Activated naive CD4-positive, alpha-beta T cell (primary cell): ENCODE results near the gene TSPAN2.

Source experiments
- DNase-seq, 4 experiments: peaks; one replicate each; lab custom pipeline; 2025; lab: John Stamatoyannopoulos, UW

TSPAN2 gene

DNA sequence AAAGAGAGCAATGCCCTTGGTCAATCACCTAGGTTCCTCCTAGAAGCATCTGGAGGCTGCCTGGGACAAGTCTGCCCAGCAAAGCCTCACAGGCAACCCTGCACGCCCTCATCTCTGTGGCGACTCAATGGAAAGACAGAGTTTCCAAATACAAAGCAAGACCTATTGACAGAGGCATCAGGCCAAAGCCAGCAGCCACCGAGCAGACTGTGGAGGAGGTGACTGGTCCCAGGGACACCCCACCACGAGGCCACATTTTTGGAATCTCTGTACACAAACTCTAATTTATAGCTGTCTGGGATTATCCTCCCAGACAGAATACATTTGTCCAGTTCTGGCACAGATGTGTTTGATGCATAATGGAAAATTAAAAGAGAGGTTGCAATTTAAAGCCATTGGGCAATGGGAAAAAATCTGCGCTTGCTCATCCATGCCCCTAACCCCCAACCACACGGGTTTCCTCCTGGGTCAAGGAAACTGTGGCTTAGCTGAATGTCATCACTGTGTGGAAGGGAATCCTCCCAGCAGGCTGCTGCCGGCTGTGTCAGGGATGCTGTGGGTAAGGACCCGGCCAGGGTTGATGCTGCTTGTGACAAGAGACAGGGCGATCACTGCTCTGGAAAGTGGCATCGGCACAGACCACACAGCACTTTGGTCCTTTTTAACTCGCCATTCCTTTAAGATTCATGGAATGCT, 14.3 kb downstream of the TSPAN2 start:
- no peak for DNase-seq

DNA sequence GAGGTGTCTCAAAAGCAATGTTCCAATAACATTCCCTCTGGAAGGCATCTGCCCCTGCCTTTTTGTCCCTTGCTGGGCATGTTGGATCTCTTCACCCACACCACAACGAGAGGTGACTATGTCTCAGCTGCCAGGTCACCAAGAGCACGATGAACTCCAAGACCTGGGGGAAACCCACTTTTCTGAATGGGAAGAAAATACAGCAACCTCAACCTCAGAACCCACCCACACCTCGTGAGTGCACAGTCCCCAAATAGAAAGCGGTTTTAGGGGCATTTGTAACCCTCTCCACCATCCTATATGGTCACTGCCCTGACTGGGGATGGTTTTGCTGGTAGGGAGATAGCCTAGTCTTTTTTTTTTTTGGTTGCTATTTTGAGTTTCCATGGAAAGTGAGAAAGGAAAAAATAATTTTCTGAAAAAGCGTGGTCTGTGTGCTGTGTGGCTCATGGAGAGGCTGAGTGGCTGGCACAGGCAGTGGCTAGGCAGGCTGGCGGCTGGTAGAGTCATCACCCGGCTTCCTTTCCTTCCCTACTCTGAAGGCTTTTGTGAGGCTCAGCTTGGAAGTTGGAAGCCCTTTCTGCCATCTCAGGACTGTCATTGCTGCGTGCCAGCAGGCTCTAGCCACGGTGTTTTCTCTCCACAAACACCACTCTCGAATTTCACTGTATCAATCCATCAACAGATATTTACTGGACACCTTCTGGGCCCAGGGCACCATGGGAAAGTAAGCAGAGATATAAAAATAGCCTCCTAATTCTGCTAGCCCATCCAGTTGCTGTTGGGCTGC, 15.8 kb downstream of the TSPAN2 start:
- DNase-seq = no peak

DNA sequence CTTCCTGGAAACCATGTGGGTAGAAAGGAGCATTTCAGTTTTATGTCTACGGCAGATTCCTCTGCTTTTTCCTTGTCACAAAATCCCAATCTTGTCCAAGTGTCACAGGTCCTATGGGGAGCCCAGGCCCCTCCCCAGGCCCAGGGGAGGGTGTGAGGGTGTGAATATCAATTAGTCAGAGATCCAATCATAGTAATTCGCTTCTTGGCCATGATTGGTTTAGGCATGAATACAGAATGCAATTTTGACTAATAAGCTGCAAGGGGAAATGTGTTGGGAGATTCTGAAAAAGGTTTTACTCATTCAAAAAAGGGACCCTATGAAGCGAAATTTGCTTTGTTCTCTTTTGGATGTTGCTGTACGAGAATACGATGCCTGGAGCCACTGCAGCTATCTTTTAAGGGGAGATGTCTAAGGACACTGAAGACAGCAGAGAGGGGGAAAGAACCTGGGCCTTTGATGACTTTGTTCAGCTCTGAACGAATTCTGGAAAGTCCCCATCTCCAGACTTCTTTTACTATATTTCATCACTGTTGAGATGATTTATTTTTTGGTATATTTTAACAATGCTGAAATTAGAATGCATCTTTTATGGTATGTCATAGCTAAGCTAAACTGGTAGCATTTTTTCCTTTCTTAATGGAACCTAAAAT, 18.2 kb downstream of the TSPAN2 start:
- DNase-seq = no peak

DNA sequence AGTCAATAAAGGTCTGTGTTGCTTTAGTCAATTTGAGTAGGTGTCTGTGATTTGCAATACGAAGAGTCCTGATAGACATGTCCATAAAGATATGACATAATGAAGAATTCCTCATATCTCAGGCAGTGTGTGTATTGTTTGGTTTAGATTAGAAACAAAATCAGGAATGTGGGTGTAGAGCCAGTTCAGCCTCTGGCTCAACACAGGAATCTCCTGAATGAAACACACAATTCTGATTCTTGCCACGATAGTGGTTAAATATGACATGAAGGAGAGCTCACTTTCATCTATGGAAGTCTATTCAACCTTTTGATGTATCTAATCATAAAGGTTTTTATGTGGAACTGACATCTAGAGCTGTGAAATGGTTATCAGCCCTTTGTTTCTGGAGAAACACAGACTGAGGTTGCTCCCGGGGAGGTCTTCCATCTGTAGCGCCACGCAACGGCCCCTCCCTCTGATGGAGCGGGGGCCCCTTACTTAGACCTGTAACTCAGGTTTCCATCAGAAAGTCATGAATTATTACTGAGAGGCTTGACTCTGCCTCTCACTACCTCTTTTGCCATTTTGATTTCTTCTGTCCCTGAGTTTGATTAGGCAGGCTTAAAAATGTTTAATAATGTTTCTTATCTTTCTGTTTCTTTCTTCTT, 19.5 kb downstream of the TSPAN2 start:
- no peak for DNase-seq

DNA sequence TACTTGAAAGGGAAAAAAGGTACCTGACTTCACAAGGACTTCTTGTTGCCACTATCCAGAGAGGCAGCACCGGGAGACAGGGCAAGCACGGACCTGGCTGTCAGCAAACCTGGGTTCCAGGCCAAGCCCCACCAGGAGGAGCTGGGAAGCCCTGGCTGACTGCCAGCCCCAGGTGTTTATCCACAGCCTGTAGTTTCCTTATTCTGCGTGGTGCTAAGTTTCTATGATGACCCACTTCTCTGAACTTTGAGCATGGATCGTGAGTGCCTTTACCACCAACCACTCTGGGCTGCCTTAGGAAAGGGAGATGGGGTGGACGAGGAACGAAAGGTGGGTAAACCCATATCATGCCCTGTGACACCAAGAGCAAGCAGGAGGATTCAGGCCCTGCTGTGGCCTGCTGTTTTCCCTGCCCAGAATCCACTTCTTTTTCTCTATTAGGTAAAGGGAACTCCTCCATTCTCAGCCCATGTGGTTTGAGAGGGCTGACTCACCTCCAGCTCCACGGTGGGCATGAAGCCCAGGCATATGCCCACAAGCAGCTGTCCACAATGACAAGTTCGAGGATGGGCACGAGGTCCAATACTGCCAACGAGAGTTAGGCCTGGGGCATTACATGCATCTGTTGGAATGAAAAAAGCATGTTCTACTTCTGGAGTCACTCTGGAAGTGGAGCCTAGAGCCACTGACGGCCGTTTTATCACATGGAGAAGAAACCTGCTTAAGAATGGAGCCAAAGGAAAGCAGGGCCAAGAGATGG, 20.3 kb downstream of the TSPAN2 start:
- no peak for DNase-seq

DNA sequence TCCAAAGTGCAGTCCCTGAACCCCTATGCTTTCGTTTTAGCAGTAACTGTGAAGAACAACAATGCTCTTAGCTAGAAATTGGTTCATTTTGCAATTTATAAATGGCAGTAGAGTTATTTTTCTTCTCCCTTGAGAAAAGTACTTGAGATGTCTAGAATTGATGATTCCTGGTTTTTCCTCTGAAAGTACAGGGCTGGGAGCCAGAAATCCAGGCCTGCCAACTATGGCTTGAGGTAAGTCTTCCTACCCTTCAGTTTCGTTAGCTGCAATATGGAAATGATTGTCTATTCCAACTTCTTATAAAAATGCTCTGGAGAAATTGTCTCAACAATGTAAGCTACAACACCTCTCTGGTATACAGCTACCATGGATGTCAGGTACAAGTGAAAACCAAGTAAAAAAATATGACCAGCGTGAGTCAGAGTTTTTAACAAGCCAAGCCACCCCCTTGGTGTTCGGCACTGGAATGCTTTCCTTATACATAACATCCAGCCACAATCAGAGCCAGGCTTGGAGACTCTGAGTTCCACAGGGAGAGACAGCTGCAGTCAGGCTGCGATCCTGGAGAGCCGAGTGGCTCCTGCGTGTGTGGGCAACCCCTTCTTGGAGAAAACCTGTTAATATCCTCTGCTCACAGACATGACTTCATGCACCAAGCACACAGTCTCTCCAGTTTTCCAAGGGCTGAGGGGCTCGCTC, 22.0 kb downstream of the TSPAN2 start:
- no peak for DNase-seq

DNA sequence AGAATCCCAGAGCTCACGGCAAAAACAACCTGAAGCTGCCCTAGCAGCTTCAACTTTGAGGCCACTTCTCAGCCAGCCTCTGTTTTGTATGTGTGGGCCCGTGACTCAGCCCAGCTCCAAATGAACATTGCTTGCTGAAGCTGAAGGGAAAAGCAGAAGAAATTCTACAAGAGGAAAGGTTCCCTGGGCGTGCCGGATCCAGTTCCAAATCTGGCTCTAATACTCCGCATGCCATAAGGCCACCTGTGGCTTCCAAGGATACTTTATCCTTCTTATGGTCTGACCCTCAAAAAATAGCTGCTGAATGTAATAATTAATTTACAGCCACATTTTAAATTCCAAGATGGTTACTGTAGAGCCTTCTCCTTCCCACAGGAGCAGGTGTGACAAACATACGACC, 24.3 kb downstream of the TSPAN2 start:
- DNase-seq = no peak

DNA sequence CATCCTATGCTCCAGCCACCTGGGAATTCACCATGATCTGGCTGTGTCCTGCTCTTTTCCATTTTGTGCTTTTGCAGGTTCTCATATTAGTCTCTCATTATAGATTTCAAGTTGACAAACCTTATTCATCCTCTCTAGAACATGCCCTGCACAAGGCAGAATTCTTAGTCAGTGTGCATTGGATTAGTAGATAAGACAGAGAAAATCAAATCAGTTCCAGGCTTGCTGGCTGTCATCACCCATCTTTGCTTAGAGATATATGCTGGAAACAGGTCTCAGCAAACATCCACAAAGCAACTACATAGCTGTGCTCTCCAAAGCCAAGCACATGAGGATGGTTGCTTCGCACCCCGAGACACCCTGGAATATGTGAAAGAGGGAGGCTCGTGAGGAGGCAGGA, 24.8 kb downstream of the TSPAN2 start:
- no peak for DNase-seq

DNA sequence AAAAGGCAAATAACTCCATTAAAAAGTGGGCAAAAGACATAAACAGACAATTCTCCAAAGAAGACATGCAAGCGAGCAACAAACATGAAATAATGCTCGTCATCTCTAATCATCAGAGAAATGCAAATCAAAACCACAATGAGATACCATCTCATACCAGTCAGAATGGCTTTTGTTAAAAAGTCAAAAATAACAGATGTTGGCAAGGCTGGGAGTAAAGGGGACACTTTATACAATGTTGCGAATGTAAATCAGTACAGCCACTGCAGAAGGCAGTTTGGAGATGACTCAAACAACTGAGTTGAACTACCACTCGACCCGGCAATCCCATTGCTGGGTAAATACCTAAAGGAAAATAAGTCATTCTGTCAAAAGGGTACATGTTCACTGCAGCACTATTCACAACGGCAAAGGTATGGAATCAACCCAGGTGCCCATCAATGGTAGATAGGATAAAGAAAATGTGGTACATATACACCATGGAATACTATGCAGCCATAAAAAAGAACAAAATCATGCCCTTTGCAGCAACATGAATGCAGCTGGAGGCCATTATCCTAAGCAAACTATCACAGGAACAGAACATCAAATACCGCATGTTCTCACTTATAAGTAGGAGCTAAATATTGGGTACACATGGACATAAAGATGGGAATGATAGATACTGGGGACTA, 25.9 kb downstream of the TSPAN2 start:
- no peak for DNase-seq

DNA sequence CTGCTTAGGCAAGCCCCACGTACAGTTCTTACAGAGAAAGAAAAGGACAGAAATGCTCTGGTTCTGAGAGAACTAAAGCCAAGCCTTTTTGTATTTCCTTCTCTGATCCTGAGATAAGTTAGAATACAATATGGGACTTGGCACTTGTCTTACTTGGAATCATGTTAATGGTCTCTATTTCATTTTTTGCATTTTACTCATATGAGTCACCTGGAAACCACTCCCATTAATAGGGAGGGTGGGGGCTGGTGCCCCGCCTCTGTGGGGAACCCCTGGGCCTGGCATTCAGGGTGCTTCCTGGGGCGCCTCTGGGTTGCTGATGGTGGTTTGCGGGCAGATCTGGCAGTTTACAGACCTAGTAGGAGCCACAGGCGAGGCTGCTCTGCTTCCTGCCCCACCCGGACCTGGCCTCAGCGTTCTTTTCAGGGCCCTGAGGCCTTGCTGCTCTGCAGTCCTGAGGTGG, 26.7 kb downstream of the TSPAN2 start:
- peak; percentile 46 to 90 (median 72) for DNase-seq

DNA sequence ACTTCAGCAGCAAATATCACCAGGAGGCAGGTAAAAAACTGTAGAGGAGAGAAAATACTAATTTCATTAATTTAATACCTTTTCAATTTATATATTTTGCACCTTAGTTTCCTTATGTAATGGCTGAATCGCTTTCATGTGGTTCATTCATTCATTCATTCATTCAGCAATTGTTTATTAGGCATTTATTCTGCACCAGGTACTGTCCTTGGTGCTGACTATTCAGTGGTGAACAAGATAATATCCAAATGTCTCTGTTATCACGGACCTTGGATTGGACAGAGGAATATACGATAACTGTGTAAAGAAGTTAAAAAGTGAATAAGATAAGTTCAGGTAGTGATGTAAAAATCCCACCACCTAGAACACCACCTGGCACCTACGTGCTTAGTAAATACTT, 28.8 kb downstream of the TSPAN2 start:
- no peak for DNase-seq

DNA sequence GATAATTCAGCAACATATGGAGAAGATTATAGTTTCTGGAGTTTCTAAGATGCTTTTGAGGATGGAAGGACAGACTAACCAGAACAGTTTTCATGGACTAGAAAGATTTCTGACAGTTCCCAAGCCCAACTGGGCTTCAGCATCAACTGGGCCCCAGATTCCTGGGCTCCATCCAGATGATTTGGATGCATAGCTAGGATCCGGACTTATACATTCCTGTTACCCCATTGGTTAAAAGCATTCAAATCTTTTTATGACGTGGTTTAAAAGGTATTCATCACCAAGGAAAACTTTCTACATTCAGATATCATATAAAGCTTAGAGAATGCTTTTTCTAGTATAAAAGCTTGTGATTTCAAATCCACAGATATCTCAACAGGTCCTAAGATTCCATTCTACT, 30.0 kb downstream of the TSPAN2 start:
- no peak for DNase-seq

DNA sequence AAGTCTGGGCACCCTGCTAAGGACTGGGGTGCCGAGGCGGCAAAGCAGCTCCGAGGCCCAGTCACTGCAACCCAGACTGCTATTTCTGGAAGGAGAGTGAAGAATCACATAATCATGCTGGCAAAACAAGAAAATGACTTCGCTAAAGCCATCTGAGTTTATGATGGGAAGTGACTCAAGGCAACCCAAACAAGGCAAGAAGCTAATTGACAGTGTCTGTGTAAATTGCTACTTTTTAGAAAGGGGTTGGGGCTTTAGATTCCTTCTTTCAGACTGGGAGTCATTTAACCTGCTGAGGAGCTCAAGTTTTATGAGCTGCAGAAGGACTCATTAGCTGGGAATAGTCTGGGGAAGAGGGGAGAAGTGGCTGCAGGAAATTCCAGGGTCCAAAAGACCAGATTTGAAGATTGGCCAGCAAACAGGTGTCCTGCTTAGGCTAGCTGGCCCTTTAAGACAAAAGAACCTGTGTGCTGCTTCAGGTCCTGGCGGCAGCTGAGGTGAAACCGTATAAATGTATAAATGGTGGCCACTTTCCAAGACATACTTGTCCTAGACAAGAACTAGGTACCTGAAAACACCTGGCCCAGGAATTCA, 31.5 kb downstream of the TSPAN2 start:
- no peak for DNase-seq

DNA sequence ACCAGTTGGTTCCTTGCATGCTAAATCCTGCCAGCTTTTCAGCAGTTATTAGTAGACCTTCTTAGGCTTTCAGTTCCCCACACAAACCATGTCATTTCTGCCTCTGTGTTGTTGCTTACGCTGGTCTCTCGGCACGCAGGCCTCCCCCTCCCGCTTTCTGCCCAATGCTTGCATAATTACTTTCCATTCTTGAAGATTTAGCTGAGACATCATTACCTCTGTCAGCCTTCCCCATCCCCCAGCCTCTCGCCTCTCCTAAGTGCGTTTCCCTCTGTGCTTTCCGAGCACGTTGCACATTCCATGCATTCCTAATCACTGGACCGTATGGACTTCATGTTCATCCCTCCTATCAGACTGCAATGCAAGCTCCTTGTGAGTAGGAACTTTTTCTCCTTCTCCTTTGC, 32.9 kb downstream of the TSPAN2 start:
- no peak for DNase-seq

DNA sequence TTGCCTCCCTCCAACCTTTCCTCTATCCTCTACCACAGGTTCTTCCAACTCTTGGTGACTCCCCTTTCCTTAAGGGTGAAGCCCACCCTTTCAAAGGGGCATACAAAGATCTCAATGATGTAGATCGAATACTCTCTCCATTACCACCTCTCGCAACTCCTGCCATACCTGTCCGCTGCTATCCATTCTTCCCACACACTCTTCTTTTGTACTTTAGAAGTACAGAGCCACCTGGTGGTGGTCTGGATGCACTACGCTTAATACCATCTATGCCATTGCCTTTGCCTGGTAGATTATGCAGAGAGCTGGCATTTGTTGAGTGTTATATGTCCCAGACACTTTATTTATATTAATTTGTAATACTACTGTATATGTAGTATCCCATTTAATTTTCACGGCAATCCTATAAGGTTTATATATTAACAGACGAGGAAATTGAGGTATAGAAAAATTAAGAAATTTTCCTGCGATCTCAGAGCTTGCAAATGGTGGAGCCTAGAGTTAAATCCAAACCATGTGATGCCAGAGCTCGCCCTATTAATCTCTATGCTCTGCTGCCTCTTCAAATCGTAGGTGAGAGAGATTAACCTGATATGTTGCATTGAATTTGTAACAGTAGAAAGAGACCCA, 36.7 kb downstream of the TSPAN2 start:
- peak in 2 of 4 experiments; percentile 11 to 32 for DNase-seq

DNA sequence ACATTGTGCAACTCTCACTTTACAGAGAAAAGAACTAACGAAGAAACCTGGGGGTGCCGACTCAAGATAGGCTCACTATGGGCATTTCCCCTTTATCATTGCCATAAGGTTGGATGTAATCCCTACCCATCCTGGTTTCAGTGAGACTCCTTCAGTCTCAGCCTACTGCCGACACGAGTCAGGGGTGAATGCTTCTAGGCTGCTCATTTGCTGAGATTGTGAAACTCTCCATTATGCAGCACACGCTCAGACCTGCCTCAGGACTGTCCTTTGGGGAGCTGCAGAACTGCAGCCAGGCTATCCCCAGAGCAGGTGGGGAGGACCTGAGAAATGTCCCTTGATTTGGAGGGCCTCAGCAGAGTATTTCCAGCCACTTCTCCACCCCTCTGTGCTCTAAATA, 37.5 kb downstream of the TSPAN2 start:
- DNase-seq = no peak

DNA sequence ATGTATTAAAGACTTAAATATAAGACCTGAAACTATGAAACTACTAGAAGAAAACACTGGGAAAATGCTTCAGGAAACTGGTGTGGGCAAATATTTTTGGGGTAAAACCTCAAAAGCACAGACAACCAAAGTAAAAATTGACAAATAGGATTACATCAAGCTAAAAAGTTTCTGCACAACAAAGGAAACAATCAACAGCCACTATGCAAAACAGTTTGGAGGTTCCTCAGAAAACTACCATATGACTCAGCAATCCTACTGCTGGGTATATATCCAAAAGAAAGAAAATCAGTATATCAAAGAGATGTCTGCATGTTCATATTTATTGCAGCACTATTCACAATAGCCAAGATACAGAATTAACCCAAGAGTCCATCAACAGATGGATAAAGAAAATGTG, 42.6 kb downstream of the TSPAN2 start:
- DNase-seq = no peak

DNA sequence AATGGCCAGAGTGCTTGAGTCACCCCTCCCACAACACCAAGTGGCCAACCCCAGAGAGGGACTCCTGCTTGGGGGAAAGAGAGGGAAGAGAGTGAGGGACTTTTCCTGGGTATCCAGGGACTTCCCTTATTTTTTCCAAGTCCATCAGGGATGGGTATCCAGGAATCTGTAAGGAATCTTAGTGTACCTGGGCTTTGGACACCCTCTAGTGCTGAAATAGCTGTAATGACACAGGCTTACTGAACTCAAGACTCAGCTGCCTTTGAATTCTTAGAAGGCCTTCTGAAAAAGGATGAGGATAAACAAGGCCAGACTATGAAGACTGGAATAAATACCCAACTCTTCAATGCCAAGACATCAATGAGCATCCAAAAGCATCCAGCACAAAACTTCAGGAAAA, 47.6 kb downstream of the TSPAN2 start:
- DNase-seq = no peak

DNA sequence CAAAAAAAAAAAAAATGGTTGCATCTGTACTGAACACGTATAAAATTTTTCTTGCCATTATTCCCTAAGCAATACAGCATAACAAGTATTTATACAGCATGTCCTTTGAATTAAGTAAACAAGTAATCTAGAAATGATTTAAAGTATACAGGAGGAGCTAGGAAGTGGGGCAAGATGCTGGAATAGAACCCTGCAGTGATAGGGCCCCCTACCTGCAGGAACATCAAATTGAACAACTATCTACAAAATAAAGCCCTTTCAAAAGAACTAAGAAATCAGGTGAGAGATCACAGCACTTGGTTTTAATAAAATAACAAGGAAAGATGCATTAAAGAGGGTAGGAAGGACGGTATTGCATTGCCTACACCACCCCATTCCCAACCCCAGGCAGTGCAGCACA, 48.8 kb downstream of the TSPAN2 start:
- no peak for DNase-seq
